Activated CD4-positive, alpha-beta T cell treated with anti-CD3 and anti-CD28 coated beads, Interleukin-2, Interleukin-4, amounts not matched to agents 100 ng/mL and 50 ng/mL, durations not matched to agents 16 hours and 8 hours (primary cell): ENCODE data around the gene PMFBP1.
"Not testable (repeated sequence)": the region's sequence is repeated elsewhere in the genome, so short reads cannot be mapped to it uniquely, and the experiment has no call there.

ENCODE experiments used
- DNase-seq: peaks from one replicate; pipeline ENCODE4 v3.0.0-alpha.2; 2020; ENCODE audit warnings: low spot score

PMFBP1 gene

GRCh38 chr16:72105978-72106377, 66.0 kb downstream of the PMFBP1 start:
- DNase-seq = no peak

GRCh38 chr16:72104905-72105304, 67.0 kb downstream of the PMFBP1 start:
- no peak for DNase-seq

- no peak for DNase-seq
These were observed 70.8 kb downstream of the PMFBP1 start for GRCh38 chr16:72101195-72101594.

GRCh38 chr16:72099377-72099818, 72.6 kb downstream of the PMFBP1 start:
- DNase-seq = peak; percentile 60

DNA sequence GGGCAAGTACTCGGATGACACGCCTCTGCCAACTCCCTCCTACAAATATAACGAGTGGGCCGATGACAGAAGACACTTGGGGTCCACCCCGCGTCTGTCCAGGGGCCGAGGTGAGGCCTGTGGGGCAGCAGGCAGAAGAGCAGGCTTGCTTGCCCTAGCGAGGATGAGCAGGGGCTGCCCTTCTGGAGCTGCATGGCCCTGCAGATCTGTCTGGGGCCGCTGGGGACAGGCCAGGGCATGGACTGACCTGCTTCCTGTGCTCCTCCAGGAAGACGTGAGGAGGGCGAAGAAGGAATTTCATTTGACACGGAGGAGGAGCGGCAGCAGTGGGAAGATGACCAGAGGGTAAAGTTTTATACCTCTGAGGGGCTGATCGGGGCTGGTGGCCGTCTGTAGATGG, 73.0 kb downstream of the PMFBP1 start:
- no peak for DNase-seq

GRCh38 chr16:72094266-72094610, 77.7 kb downstream of the PMFBP1 start:
- DNase-seq = no peak

GRCh38 chr16:72093448-72094265, 78.3 kb downstream of the PMFBP1 start, which contains the start of the genes DHX38 and TXNL4B:
Gene DHX38, plus strand, starts transcription at chr16:72093847. Its CDS starts 2,311 bp downstream, at chr16:72096158.
Gene TXNL4B, minus strand, starts transcription at chr16:72093620. Its CDS starts 2,871 bp downstream, at chr16:72090749.
- DNase-seq = peak; percentile 98

- peak; percentile 10 for DNase-seq
These were observed 79.0 kb downstream of the PMFBP1 start for GRCh38 chr16:72092832-72093447.

GRCh38 chr16:72091217-72091616, 80.7 kb downstream of the PMFBP1 start:
- DNase-seq = no peak

DNA sequence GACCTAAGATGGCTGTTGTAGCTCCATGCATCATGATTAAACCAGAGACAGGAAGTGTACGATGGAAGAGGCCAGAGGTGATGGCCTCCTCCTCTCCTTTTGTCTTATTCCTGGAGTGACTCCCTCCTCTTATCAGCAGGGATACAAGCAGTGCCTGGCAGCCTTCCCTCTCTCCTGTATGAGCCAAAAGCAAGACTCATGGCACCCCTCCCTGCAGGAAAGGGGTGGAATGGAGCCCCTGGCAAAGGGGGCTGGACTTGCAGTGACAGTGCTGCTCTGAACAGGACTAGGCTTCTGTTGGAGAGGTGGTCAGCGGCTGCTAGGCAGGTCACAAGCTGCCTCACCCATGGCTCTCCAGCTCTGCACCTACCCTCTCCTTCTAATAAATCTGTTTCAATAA, 87.0 kb downstream of the PMFBP1 start:
- DNase-seq = no peak

GRCh38 chr16:72084445-72084844, 87.5 kb downstream of the PMFBP1 start:
- DNase-seq = no peak

- DNase-seq = no peak
These were observed 88.1 kb downstream of the PMFBP1 start for GRCh38 chr16:72083778-72084404.

- DNase-seq = not testable (repeated sequence)
These were observed 94.8 kb downstream of the PMFBP1 start for GRCh38 chr16:72076991-72077706.

- DNase-seq = not testable (repeated sequence)
These were observed 96.9 kb downstream of the PMFBP1 start for GRCh38 chr16:72075067-72075466.

DNA sequence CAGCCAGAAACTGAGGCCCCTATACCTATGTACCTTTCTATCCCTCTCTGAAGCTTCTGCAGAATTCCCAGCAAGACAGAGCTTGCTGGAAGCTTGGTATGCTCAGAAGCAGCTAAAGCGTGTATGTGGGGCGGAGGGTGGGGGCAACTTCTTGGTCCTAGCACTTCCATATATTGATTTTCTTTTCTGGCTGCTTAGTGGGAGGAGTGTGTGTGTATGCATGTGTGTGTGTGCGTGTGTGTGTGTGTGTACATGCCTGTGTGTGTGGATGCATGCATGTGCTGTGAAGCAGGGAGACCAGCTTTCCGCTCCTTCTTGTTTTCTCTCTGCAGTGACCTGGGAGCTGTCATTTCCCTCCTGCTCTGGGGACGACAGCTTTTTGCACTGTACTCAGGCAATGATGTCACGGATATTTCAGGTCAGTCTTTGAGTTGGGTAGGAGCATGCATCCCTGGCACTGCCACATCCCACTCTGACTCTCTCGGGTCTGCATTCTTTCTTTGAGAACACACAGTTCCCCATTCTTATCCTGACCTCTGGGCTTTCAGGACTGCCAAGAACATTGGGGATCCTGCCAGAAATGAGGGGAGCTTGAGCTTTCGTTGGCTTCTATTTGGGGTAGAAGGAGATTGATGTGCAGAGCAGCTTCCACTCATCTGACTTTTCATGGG, 98.3 kb downstream of the PMFBP1 start:
- no peak for DNase-seq

DNA sequence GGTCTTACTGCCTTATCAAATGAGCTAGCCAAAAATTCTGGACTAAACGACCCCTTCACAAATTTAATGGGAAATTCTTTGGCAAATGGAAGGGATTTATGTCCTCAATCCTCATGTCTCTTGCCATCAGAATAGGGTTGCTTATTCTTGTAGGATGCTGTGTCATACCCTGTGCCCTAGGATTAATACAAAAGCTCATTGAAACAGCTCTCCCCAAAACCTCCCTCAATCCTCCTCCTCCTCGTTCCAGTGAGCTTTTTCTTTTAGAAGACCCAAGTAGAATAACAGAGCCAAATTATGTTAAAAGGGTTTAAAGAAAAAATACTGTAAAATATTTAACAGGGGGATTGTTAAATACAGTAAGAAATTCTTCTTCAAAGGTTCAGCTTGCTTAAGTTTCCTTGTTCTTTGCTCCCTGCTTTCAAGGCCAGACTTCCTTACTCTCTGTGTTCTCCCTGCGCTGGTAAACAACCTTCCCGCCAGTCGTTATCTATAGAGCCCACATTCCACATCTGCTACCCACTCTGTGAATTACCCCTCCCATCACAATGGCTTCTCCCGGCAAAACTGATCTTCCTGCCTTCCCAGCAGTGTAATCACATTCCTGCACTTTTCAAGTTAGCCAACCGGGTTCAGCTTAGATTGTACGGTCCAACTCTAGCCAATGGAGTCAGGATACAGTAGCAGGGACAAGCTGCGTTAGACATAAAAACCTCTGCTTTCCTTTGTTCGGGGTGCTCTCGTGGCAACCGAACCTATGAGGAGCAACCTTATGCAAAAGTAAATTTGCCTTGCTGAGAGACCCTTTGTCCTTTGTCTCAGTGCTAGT, 99.2 kb downstream of the PMFBP1 start:
- DNase-seq = no peak
